ENCODE data around the gene CIRBP. TPM values are rescaled to one million over a fixed set of nuclear protein-coding genes. Genes with fewer than 3 reads are reported as not detected.

The CIRBP gene
- total RNA-seq, 1 experiment from 2014 or later: 263 TPM

GRCh38 chr19:1252821-1253513, 16.2 kb upstream of the CIRBP start:
- no peak overlapping the region for H3T11ph ChIP-seq (ENCODE audit: low read length)
- no CpG with 5 or more reads among the region's 26 CpGs for WGBS (ENCODE audit: extremely low coverage, insufficient read length, low lambda C conversion rate)
- no peak overlapping the region for H2BK120ac ChIP-seq (ENCODE audit: low read depth, low read length, poor library complexity, severe bottlenecking)
- no peak for DNase-seq
- H3K23me2 ChIP-seq (ENCODE audit: insufficient read length, low read depth, low read length, poor library complexity, severe bottlenecking): peaks cover 12% of the 10 kb centered on the region
- H2BK5ac ChIP-seq (ENCODE audit: insufficient read length, low read length): no peak overlapping the region
- H3K4ac ChIP-seq (ENCODE audit: low read depth, low read length): no peak overlapping the region
- H2BK15ac ChIP-seq (ENCODE audit: low read depth, low read length): no peak overlapping the region
- no peak overlapping the region for H3K27ac ChIP-seq (ENCODE audit: insufficient read length, low read depth, low read length)
- peaks cover 11% of the 10 kb centered on the region; the same call in 1 of the 2 replicates for H3K79me2 ChIP-seq (ENCODE audit: insufficient read depth, low read length)
- no peak overlapping the region for H4K8ac ChIP-seq (replicated peaks; ENCODE audit: insufficient read length, low read depth, low read length)
- no peaks in the 10 kb centered on the region for H3K27me3 ChIP-seq (ENCODE audit: insufficient read depth, low read length)
- H4K20me1 ChIP-seq (ENCODE audit: control insufficient read depth, insufficient read depth, insufficient read length): no peaks in the 10 kb centered on the region
- H3K4me3 Mint-ChIP-seq: no peak overlapping the region; a peak in 1 of 5 replicates
- no peak overlapping the region for H2BK12ac ChIP-seq (ENCODE audit: insufficient read length, low read depth, low read length)
- H3K9me3 ChIP-seq (ENCODE audit: control insufficient read depth, low read depth, low read length): no peaks in the 10 kb centered on the region
- H3K9ac ChIP-seq (ENCODE audit: extremely low read depth, insufficient read length, low read length): no peak overlapping the region
- no peak overlapping the region for H3K23ac ChIP-seq (ENCODE audit: insufficient read length, low read depth, low read length)
- no peaks in the 10 kb centered on the region for H3K79me1 ChIP-seq (ENCODE audit: insufficient read depth, low read depth, low read length, poor library complexity, severe bottlenecking)
- peaks cover 24 to 58% (median 49%) of the 10 kb centered on the region in 3 experiments; a peak in 6 of 7 replicates for H3K36me3 Mint-ChIP-seq (ENCODE audit: insufficient read depth in 1 of 3, low read depth in 3 of 3)
- H3K4me1 Mint-ChIP-seq: peaks cover 7 to 23% of the 10 kb centered on the region in 2 experiments
- no peak overlapping the region for H3K56ac ChIP-seq (ENCODE audit: insufficient read length, low read depth, low read length)
- no peak overlapping the region for H3K4me2 ChIP-seq (ENCODE audit: insufficient read depth, insufficient read length, low read length)
- no peak overlapping the region for H4K5ac ChIP-seq (ENCODE audit: insufficient read length, low read depth, low read length)
- H2AFZ ChIP-seq (ENCODE audit: low read length): no peak overlapping the region
- H4K91ac ChIP-seq (ENCODE audit: insufficient read length, low read depth, low read length): no peak overlapping the region
- no peak overlapping the region for H3K18ac ChIP-seq (ENCODE audit: insufficient read length, low read depth, low read length)
- no peak overlapping the region for H2AK5ac ChIP-seq (ENCODE audit: insufficient read length, low read length)
- no peaks in the 10 kb centered on the region; a peak in 1 of 5 replicates for H3K9me3 Mint-ChIP-seq
- TF ChIP-seq CTCF (conservative IDR thresholded peaks at IDR 0.05): no peak
- H3K27me3 Mint-ChIP-seq (ENCODE audit: low read depth): no peaks in the 10 kb centered on the region
- no peak overlapping the region for H3K14ac ChIP-seq (ENCODE audit: insufficient read depth, low read length)
- H3K27ac Mint-ChIP-seq: peak overlapping the region in 2 of 3 experiments; percentile 32 to 55; a peak in 1 of 7 replicates
- no peak overlapping the region for H2BK20ac ChIP-seq (ENCODE audit: low read depth, low read length, poor library complexity, severe bottlenecking)
- H3K4me1 ChIP-seq (ENCODE audit: insufficient read depth, low read length): no peaks in the 10 kb centered on the region; the same call in 1 of the 2 replicates
